Mucosa of rectum (tissue), 2 donors: ENCODE results near the gene USP13.

Experiments used
- H3K27ac ChIP-seq, 2 donors: one replicate each; pipeline ENCODE4 v1.7.0; 2013; ENCODE audit warnings: inconsistent platforms in 2 of 2, low read depth in 2 of 2, low read length in 2 of 2
- H3K27me3 ChIP-seq, 2 donors: one replicate each; pipeline ENCODE4 v1.7.0; 2013; ENCODE audit warnings: low read length in 2 of 2; ENCODE audit not compliant: control insufficient read depth in 2 of 2, insufficient read depth in 2 of 2
- H3K36me3 ChIP-seq, 2 donors: one replicate each; pipeline ENCODE4 v1.7.0; 2013; ENCODE audit warnings: low read length in 2 of 2; ENCODE audit not compliant: control insufficient read depth in 2 of 2, insufficient read depth in 2 of 2
- H3K4me1 ChIP-seq, 2 donors: one replicate each; pipeline ENCODE4 v1.7.0; 2013; ENCODE audit warnings: low read length in 2 of 2, mild to moderate bottlenecking in 1 of 2; ENCODE audit not compliant: control insufficient read depth in 2 of 2, insufficient read depth in 2 of 2
- H3K4me3 ChIP-seq, 2 donors: one replicate each; pipeline ENCODE4 v1.7.0; 2013; ENCODE audit warnings: low read length in 2 of 2
- H3K9ac ChIP-seq, 2 donors: one replicate each; pipeline ENCODE4 v1.7.0; 2013; ENCODE audit warnings: low read length in 2 of 2, low read depth in 1 of 2, mild to moderate bottlenecking in 1 of 2
- H3K9me3 ChIP-seq, 2 donors: one replicate each; pipeline ENCODE4 v1.7.0; 2013; ENCODE audit warnings: low read length in 2 of 2; ENCODE audit not compliant: control insufficient read depth in 2 of 2
- donor health status: healthy.
- donor health status: Normal muscosa, but diverticular disease.

Gene USP13

GRCh38 chr3:179732661-179733348, 80.0 kb downstream of the USP13 start:
- H3K27me3 ChIP-seq, result no peaks in the 10 kb centered on the region
- H3K36me3 ChIP-seq, result peaks cover 6 to 9% of the 10 kb centered on the region in 2 donors
- H3K27ac ChIP-seq, result no peak overlapping the region
- no peaks in the 10 kb centered on the region for H3K9me3 ChIP-seq
- H3K4me1 ChIP-seq, result no peaks in the 10 kb centered on the region
- H3K4me3 ChIP-seq, result no peak overlapping the region
- no peak overlapping the region for H3K9ac ChIP-seq

- H3K36me3 ChIP-seq, result peaks cover 6 to 9% of the 10 kb centered on the region in 2 donors
- H3K9me3 ChIP-seq, result no peaks in the 10 kb centered on the region
- no peak overlapping the region for H3K4me3 ChIP-seq
- H3K4me1 ChIP-seq, result no peaks in the 10 kb centered on the region
- no peak overlapping the region for H3K9ac ChIP-seq
- H3K27ac ChIP-seq, result no peak overlapping the region
- no peaks in the 10 kb centered on the region for H3K27me3 ChIP-seq
These were observed 81.0 kb downstream of the USP13 start for GRCh38 chr3:179733797-179734196.

- no peaks in the 10 kb centered on the region for H3K4me1 ChIP-seq
- H3K4me3 ChIP-seq, result no peak overlapping the region
- no peak overlapping the region for H3K9ac ChIP-seq
- H3K27me3 ChIP-seq, result no peaks in the 10 kb centered on the region
- peaks cover 6 to 9% of the 10 kb centered on the region in 2 donors for H3K36me3 ChIP-seq
- no peak overlapping the region for H3K27ac ChIP-seq
- no peaks in the 10 kb centered on the region for H3K9me3 ChIP-seq
These were observed 81.8 kb downstream of the USP13 start for GRCh38 chr3:179734497-179735281.

GRCh38 chr3:179735321-179735720, 82.5 kb downstream of the USP13 start:
- Histone ChIP-seq H3K9me3 (no peaks in the 10 kb centered on the region), H3K4me3 (no peak overlapping the region), H3K27ac (no peak overlapping the region), H3K36me3 (peaks cover 7 to 10% of the 10 kb centered on the region in 2 donors), H3K4me1 (no peaks in the 10 kb centered on the region), H3K9ac (no peak overlapping the region), H3K27me3 (no peaks in the 10 kb centered on the region)

GRCh38 chr3:179738998-179739397, 86.2 kb downstream of the USP13 start:
- Histone ChIP-seq H3K9me3 (no peaks in the 10 kb centered on the region), H3K36me3 (peaks cover 2 to 10% of the 10 kb centered on the region in 2 donors)

GRCh38 chr3:179739816-179740594, 87.2 kb downstream of the USP13 start:
- Histone ChIP-seq H3K36me3 (peaks cover 2 to 10% of the 10 kb centered on the region in 2 donors), H3K4me3 (no peak overlapping the region), H3K27me3 (no peaks in the 10 kb centered on the region), H3K9ac (no peak overlapping the region), H3K4me1 (no peaks in the 10 kb centered on the region), H3K9me3 (no peaks in the 10 kb centered on the region), H3K27ac (no peak overlapping the region)

More at GRCh38 chr3:179738998-179739397, 86.2 kb downstream of the USP13 start:
- H3K27ac ChIP-seq, result no peak overlapping the region
- H3K4me3 ChIP-seq, result no peak overlapping the region
- H3K9ac ChIP-seq, result no peak overlapping the region
- H3K27me3 ChIP-seq, result no peaks in the 10 kb centered on the region
- H3K4me1 ChIP-seq, result no peaks in the 10 kb centered on the region

- no peak overlapping the region for H3K4me3 ChIP-seq
- no peak overlapping the region for H3K9ac ChIP-seq
- peaks cover 2 to 10% of the 10 kb centered on the region in 2 donors for H3K36me3 ChIP-seq
- no peak overlapping the region for H3K27ac ChIP-seq
- H3K9me3 ChIP-seq, result no peaks in the 10 kb centered on the region
- H3K4me1 ChIP-seq, result no peaks in the 10 kb centered on the region
- no peaks in the 10 kb centered on the region for H3K27me3 ChIP-seq
These were observed 91.1 kb downstream of the USP13 start for GRCh38 chr3:179743913-179744312.

- Histone ChIP-seq H3K27me3 (no peaks in the 10 kb centered on the region), H3K27ac (no peak overlapping the region), H3K9me3 (no peaks in the 10 kb centered on the region), H3K36me3 (peaks cover 2 to 10% of the 10 kb centered on the region in 2 donors), H3K9ac (no peak overlapping the region), H3K4me3 (no peak overlapping the region), H3K4me1 (no peaks in the 10 kb centered on the region)
These were observed 91.8 kb downstream of the USP13 start for GRCh38 chr3:179744667-179745066.

- Histone ChIP-seq H3K4me3 (no peak overlapping the region), H3K9me3 (no peaks in the 10 kb centered on the region), H3K27ac (no peak overlapping the region), H3K9ac (no peak overlapping the region), H3K27me3 (no peaks in the 10 kb centered on the region), H3K36me3 (peaks cover 2 to 10% of the 10 kb centered on the region in 2 donors), H3K4me1 (no peaks in the 10 kb centered on the region)
These were observed 92.2 kb downstream of the USP13 start for GRCh38 chr3:179745079-179745478.

- Histone ChIP-seq H3K4me1 (no peaks in the 10 kb centered on the region), H3K36me3 (peaks cover 0 to 8% of the 10 kb centered on the region in 2 donors), H3K27ac (no peak overlapping the region), H3K27me3 (no peaks in the 10 kb centered on the region), H3K4me3 (no peak overlapping the region), H3K9me3 (no peaks in the 10 kb centered on the region), H3K9ac (no peak overlapping the region)
These were observed 92.9 kb downstream of the USP13 start for GRCh38 chr3:179745716-179746115.
